H1 (cell line): Measurements from ENCODE around the gene GPR63. TPM values are rescaled to one million over a fixed set of nuclear protein-coding genes. Genes with fewer than 3 reads are reported as not detected.

Experiments used
- CTCF ChIA-PET: fragments of 300-600 bp; sonication (Branson Sonifier 250); formaldehyde crosslinking; loops from one replicate; lab custom pipeline; 2021; ENCODE audit not compliant: partially characterized antibody; lab: Charles Lee
- POLR2A ChIA-PET: fragments of 300-600 bp; sonication (Branson Sonifier 250); formaldehyde crosslinking; loops from one replicate; lab custom pipeline; 2021; ENCODE audit warnings: inconsistent platforms; ENCODE audit not compliant: partially characterized antibody; lab: Charles Lee
- DNase-seq, 2 experiments: peaks; one replicate each; pipeline versions ENCODE4 v3.0.0 to v3.0.0-alpha.2; 2010 to 2022; ENCODE audit warnings: low spot score in 2 of 2, low read depth in 1 of 2, mixed read lengths in 1 of 2
- FAIRE-seq: peaks from 2 replicates; lab custom pipeline; 2011; peaks lifted over from hg19 to GRCh38; lab: Jason Lieb, UNC
- H2AFZ ChIP-seq: 2 replicates; pipeline ENCODE4 v1.8.1; 2012; ENCODE audit warnings: low read length, inconsistent platforms
- H2AK5ac ChIP-seq: 2 replicates; pipeline ENCODE4 v1.6.1; 2013; ENCODE audit warnings: low read depth, low read length
- H2BK120ac ChIP-seq: replicated peaks from 2 replicates; pipeline ENCODE3; 2013; ENCODE audit warnings: low read depth, low read length, inconsistent platforms
- H2BK12ac ChIP-seq: 2 replicates; pipeline ENCODE4 v1.6.1; 2013; ENCODE audit warnings: low read depth, low read length
- H2BK15ac ChIP-seq: 2 replicates; pipeline ENCODE4 v1.6.1; 2013; ENCODE audit warnings: low read length
- H2BK20ac ChIP-seq: 2 replicates; pipeline ENCODE4 v1.6.1; 2013; ENCODE audit warnings: low read length
- H2BK5ac ChIP-seq: 2 replicates; pipeline ENCODE4 v1.6.1; 2013; ENCODE audit warnings: low read depth, low read length
- H3K14ac ChIP-seq: 2 replicates; pipeline ENCODE4 v1.6.1; 2013; ENCODE audit warnings: inconsistent platforms; ENCODE audit not compliant: insufficient read length
- H3K18ac ChIP-seq: 2 replicates; pipeline ENCODE4 v1.6.1; 2013; ENCODE audit warnings: low read length; ENCODE audit errors: extremely low read depth
- H3K23ac ChIP-seq: 2 replicates; pipeline ENCODE4 v1.6.1; 2013; ENCODE audit warnings: inconsistent platforms; ENCODE audit not compliant: insufficient read length
- H3K23me2 ChIP-seq: 2 replicates; pipeline ENCODE4 v1.6.1; 2013; ENCODE audit warnings: low read depth, low read length
- H3K27ac ChIP-seq: 2 replicates; pipeline ENCODE4 v1.6.1; 2011; ENCODE audit warnings: low read depth, low read length, inconsistent platforms
- H3K27me3 ChIP-seq, 4 experiments: replicated peaks in 1 of 4; 1 replicate in 1 of 4; 2 replicates in 3 of 4; pipeline versions ENCODE4 v1.6.1 to v1.8.1; 2011 to 2013; ENCODE audit warnings: low read length in 3 of 4, mild to moderate bottlenecking in 3 of 4, inconsistent platforms in 2 of 4, mixed read lengths in 2 of 4, moderate library complexity in 1 of 4; ENCODE audit not compliant: control insufficient read depth in 3 of 4, insufficient read depth in 3 of 4; ENCODE audit errors: extremely low read depth in 1 of 4
- H3K36me3 ChIP-seq, 4 experiments: 2 replicates each; pipeline versions ENCODE4 v1.6.1 to v1.8.1; 2011 to 2013; ENCODE audit warnings: mild to moderate bottlenecking in 4 of 4, low read length in 3 of 4, moderate library complexity in 2 of 4, control low read depth in 1 of 4, inconsistent platforms in 1 of 4; ENCODE audit not compliant: insufficient read depth in 4 of 4, control insufficient read depth in 2 of 4
- H3K4ac ChIP-seq: replicated peaks from 2 replicates; pipeline ENCODE3; 2013; ENCODE audit warnings: low read length, low read depth, mixed read lengths, inconsistent platforms; ENCODE audit not compliant: insufficient read length
- H3K4me1 ChIP-seq, 4 experiments: replicated peaks in 1 of 4; 1 replicate in 1 of 4; 2 replicates in 3 of 4; pipeline versions ENCODE4 v1.6.1 to v1.8.1; 2011 to 2013; ENCODE audit warnings: low read length in 3 of 4, inconsistent platforms in 2 of 4, mixed read lengths in 1 of 4; ENCODE audit not compliant: insufficient read depth in 4 of 4, control insufficient read depth in 3 of 4
- H3K4me2 ChIP-seq, 2 experiments: 2 replicates each; pipeline versions ENCODE4 v1.6.1 to v1.8.1; 2011 to 2013; ENCODE audit warnings: low read depth in 2 of 2, low read length in 2 of 2, control low read depth in 1 of 2, inconsistent platforms in 1 of 2, mild to moderate bottlenecking in 1 of 2; ENCODE audit not compliant: insufficient read depth in 1 of 2
- H3K4me3 ChIP-seq, 4 experiments: fragments of 200-600, 300-600 bp in 1 of 4; sonication (generic), shearing (Covaris generic), sonication (Bioruptor Twin) in 1 of 4; 2 replicates each; pipeline versions ENCODE4 v1.5.1 to v1.8.1; 2011 to 2016; ENCODE audit warnings: low read length in 4 of 4, low read depth in 3 of 4, control low read depth in 2 of 4, inconsistent platforms in 2 of 4, mild to moderate bottlenecking in 2 of 4, mixed read lengths in 1 of 4, moderate library complexity in 1 of 4; ENCODE audit not compliant: insufficient read depth in 2 of 4; ENCODE audit errors: extremely low read depth in 1 of 4
- H3K56ac ChIP-seq: replicated peaks from 2 replicates; pipeline ENCODE3; 2013; ENCODE audit warnings: low read depth, mild to moderate bottlenecking, mixed read lengths, low read length, inconsistent platforms; ENCODE audit not compliant: insufficient read length
- H3K79me1 ChIP-seq: 2 replicates; pipeline ENCODE4 v1.6.1; 2013; ENCODE audit warnings: low read depth, low read length, control low read depth
- H3K79me2 ChIP-seq, 2 experiments: 2 replicates each; pipeline versions ENCODE4 v1.6.1 to v1.8.1; 2012 to 2013; ENCODE audit warnings: low read length in 2 of 2, mild to moderate bottlenecking in 2 of 2, inconsistent platforms in 1 of 2; ENCODE audit not compliant: insufficient read depth in 2 of 2, control insufficient read depth in 1 of 2
- H3K9ac ChIP-seq, 4 experiments: replicated peaks in 1 of 4; 1 replicate in 1 of 4; 2 replicates in 3 of 4; pipeline versions ENCODE4 v1.6.1 to v1.8.1; 2011 to 2013; ENCODE audit warnings: low read depth in 3 of 4, low read length in 3 of 4, control low read depth in 2 of 4, mild to moderate bottlenecking in 2 of 4, moderate library complexity in 2 of 4, inconsistent platforms in 1 of 4; ENCODE audit errors: extremely low read depth in 1 of 4
- H3K9me3 ChIP-seq, 2 experiments: 2 replicates each; pipeline versions ENCODE4 v1.6.1 to v1.8.1; 2012 to 2013; ENCODE audit warnings: mild to moderate bottlenecking in 2 of 2, moderate library complexity in 2 of 2, control low read depth in 1 of 2, inconsistent platforms in 1 of 2, low read depth in 1 of 2, low read length in 1 of 2, mixed read lengths in 1 of 2; ENCODE audit not compliant: insufficient read depth in 2 of 2
- H4K20me1 ChIP-seq, 2 experiments: replicated peaks in 1 of 2; 2 replicates each; pipeline versions ENCODE3 to v1.8.1; 2011 to 2013; ENCODE audit warnings: inconsistent platforms in 2 of 2, low read length in 2 of 2, mild to moderate bottlenecking in 1 of 2; ENCODE audit not compliant: insufficient read depth in 2 of 2, control insufficient read depth in 1 of 2
- H4K5ac ChIP-seq: 2 replicates; pipeline ENCODE4 v1.6.1; 2013; ENCODE audit warnings: low read length, low read depth, mixed read lengths, inconsistent platforms; ENCODE audit not compliant: insufficient read length
- H4K8ac ChIP-seq: 2 replicates; pipeline ENCODE4 v1.8.0; 2013; ENCODE audit warnings: mild to moderate bottlenecking, moderate library complexity, low read length, inconsistent platforms; ENCODE audit not compliant: insufficient read depth; ENCODE audit errors: extremely low read depth
- H4K91ac ChIP-seq: replicated peaks from 2 replicates; pipeline ENCODE3; 2013; ENCODE audit warnings: low read length, mixed read lengths, inconsistent platforms; ENCODE audit not compliant: insufficient read length
- ASH2L ChIP-seq: fragments of 200-600, 300-600 bp; sonication (generic); IDR thresholded peaks from one replicate; pipeline ENCODE4 v1.7.1; 2017; ENCODE audit warnings: low read length
- CBX5 ChIP-seq: fragments of 300-800, 300-1000 bp; sonication (generic); IDR thresholded peaks from 2 replicates; pipeline ENCODE4 v1.7.1; 2016; ENCODE audit warnings: antibody characterized with exemption, low read length, low read depth
- CEBPB ChIP-seq: IDR thresholded peaks from 2 replicates; pipeline ENCODE4 v1.6.1; 2012; ENCODE audit warnings: low read depth, low read length
- CHD1 ChIP-seq: IDR thresholded peaks from 2 replicates; pipeline ENCODE4 v1.6.1; 2012; ENCODE audit warnings: low read depth, low read length, improper control_type of control experiment
- CTBP2 ChIP-seq: IDR thresholded peaks from 2 replicates; pipeline ENCODE4 v1.7.0; 2011; ENCODE audit warnings: borderline replicate concordance, mild to moderate bottlenecking, moderate library complexity, mixed read lengths, low read length; ENCODE audit not compliant: insufficient read depth, insufficient read length
- EP300 ChIP-seq, 2 experiments: IDR thresholded peaks; 1 replicate in 1 of 2; 2 replicates in 1 of 2; pipeline ENCODE4 v1.6.1; 2011 to 2012; ENCODE audit warnings: low read depth in 2 of 2, low read length in 2 of 2, mild to moderate bottlenecking in 2 of 2, borderline replicate concordance in 1 of 2, inconsistent platforms in 1 of 2, moderate library complexity in 1 of 2
- EZH2 ChIP-seq: fragments of 200-600 bp; sonication (generic); IDR thresholded peaks from 2 replicates; pipeline ENCODE4 v1.7.1; 2012; ENCODE audit warnings: low read depth, mild to moderate bottlenecking, moderate library complexity, low read length, inconsistent platforms; ENCODE audit not compliant: severe bottlenecking
- KDM5A ChIP-seq: fragments of 200-600 bp; IDR thresholded peaks from 2 replicates; pipeline ENCODE4 v1.7.1; 2012; ENCODE audit warnings: mild to moderate bottlenecking, low read length, inconsistent platforms, mixed read lengths
- PHF8 ChIP-seq: fragments of 200-600 bp; sonication (generic); conservative IDR thresholded peaks from 2 replicates; pipeline ENCODE4 v1.7.1; 2012; ENCODE audit warnings: low read depth, mild to moderate bottlenecking, inconsistent platforms, low read length, moderate library complexity
- RAD21 ChIP-seq, 2 experiments: IDR thresholded peaks in 1 of 2; conservative IDR thresholded peaks in 1 of 2; 2 replicates each; pipeline ENCODE4 v1.6.1; 2011; ENCODE audit warnings: low read depth in 2 of 2, low read length in 2 of 2, improper control_type of control experiment in 1 of 2, inconsistent platforms in 1 of 2, mild to moderate bottlenecking in 1 of 2, moderate library complexity in 1 of 2
- RNF2 ChIP-seq: fragments of 200-900, 300-1000 bp; sonication (generic); IDR thresholded peaks from 2 replicates; pipeline ENCODE4 v1.7.1; 2016; ENCODE audit warnings: borderline replicate concordance, low read depth, mild to moderate bottlenecking, antibody characterized with exemption, low read length; ENCODE audit not compliant: poor library complexity, severe bottlenecking; ENCODE audit errors: missing control alignments
- SUZ12 ChIP-seq: fragments of 200-600 bp; sonication (generic); IDR thresholded peaks from 2 replicates; pipeline ENCODE4 v1.6.1; 2012; ENCODE audit warnings: mild to moderate bottlenecking, inconsistent platforms, low read length, moderate library complexity, mixed read lengths
- WGBS, 2 experiments: shearing (Covaris generic) in 1 of 2; methylation state at CpG; one replicate each; pipeline versions ENCODE4 v1.1.6 to v1.1.7; 2013 to 2015; ENCODE audit warnings: low lambda C conversion rate in 2 of 2, mixed read lengths in 2 of 2, inconsistent platforms in 1 of 2, low coverage in 1 of 2, missing lambda C conversion rate in 1 of 2; ENCODE audit not compliant: insufficient replicate concordance in 2 of 2, insufficient coverage in 1 of 2, insufficient read length in 1 of 2; ENCODE audit errors: extremely low coverage in 1 of 2, missing lambda C conversion rate in 1 of 2; 5-methylcytosine and 5-hydroxymethylcytosine counted together
- polyA plus RNA-seq, 7 experiments: library from polyadenylated mRNA; depleted of rRNA in 3 of 7; stranded (reverse) in 5 of 7; unstranded in 2 of 7; fragments of >200 nt in 5 of 7; fragments of 200-250 nt in 2 of 7; gene quantifications; 1 replicate in 5 of 7; 2 replicates in 1 of 7; 4 replicates in 1 of 7; pipeline versions ENCODE4 v1.2.1 to v1.2.3, GENCODE V29; 2011 to 2013; ENCODE audit warnings: missing spikeins in 2 of 7, mixed read lengths in 2 of 7
- total RNA-seq: library from RNA; stranded (reverse); fragmentation: NEBNext Ultra II Directional; extraction: Animal tissue kit (Norgen Biotek cat#: 25700); gene quantifications from 2 replicates; pipeline ENCODE4 v1.2.1, GENCODE V29; 2021
- TF ChIP-seq, protein P1 (sequence below): IDR thresholded peaks from 2 replicates; pipeline ENCODE4 v1.6.1; 2012; ENCODE audit warnings: inconsistent platforms

The GPR63 gene
- total and polyA plus RNA-seq, 2 of the 8 experiments (the other 6 are each of a cell fraction or from before 2014, with no cell fraction given): 6.1 to 11.6 TPM

DNA sequence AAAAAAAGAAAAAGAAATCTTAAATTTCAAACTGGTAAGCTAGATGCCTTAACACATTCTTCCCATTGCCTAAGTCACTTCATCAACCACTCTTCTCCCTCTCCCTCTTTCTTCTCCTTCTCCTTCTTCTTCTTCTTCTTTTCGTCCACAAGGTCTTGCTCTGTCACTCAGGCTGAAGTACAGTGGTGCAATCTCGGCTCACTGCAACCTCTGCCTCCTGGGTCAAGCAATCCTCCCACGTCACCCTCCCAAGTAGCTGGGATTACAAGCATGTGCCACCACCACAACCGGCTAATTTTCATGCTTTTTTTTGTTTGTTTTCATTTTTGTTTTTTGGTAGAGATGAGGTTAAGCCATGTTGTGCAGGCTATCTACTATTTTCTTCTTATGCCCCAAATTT lies 60.2 kb downstream of the GPR63 start:
- H3K9me3 ChIP-seq: no peaks in the 10 kb centered on the region
- H3K23me2 ChIP-seq: no peaks in the 10 kb centered on the region
- no peak overlapping the region for H3K56ac ChIP-seq
- H2BK120ac ChIP-seq: no peak overlapping the region
- no peak overlapping the region for H4K8ac ChIP-seq
- TF ChIP-seq KDM5A (no peak), EZH2 (no peak), CEBPB (no peak), CTBP2 (no peak), CHD1 (no peak), PHF8 (no peak), CBX5 (no peak), RAD21 (IDR thresholded peaks at IDR 0.05 in 1 of 2, conservative IDR thresholded peaks at IDR 0.05 in 1 of 2; ENCODE audit: low read depth in 2 of 2, low read length in 2 of 2) (no peak), ASH2L (no peak), SUZ12 (no peak), RNF2 (no peak), EP300 (IDR thresholded peaks at IDR 0.05; ENCODE audit: borderline replicate concordance in 1 of 2, low read depth in 2 of 2, low read length in 2 of 2) (no peak)
- TF ChIP-seq, protein P1, sequence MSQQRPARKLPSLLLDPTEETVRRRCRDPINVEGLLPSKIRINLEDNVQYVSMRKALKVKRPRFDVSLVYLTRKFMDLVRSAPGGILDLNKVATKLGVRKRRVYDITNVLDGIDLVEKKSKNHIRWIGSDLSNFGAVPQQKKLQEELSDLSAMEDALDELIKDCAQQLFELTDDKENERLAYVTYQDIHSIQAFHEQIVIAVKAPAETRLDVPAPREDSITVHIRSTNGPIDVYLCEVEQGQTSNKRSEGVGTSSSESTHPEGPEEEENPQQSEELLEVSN: no peak
- H2BK20ac ChIP-seq: no peak overlapping the region
- no peak overlapping the region for H3K23ac ChIP-seq
- H4K5ac ChIP-seq: no peak overlapping the region
- H2BK5ac ChIP-seq: no peak overlapping the region
- H3K27me3 ChIP-seq: no peaks in the 10 kb centered on the region
- H3K4ac ChIP-seq: no peak overlapping the region
- no peak overlapping the region for H2AK5ac ChIP-seq
- no peak overlapping the region for H3K9ac ChIP-seq
- H3K14ac ChIP-seq: no peak overlapping the region
- DNase-seq (no peak), FAIRE-seq (no peak)
- H3K79me1 ChIP-seq: no peaks in the 10 kb centered on the region
- no peaks in the 10 kb centered on the region for H3K4me1 ChIP-seq
- no peak overlapping the region for H2BK15ac ChIP-seq
- no peak overlapping the region for H3K18ac ChIP-seq
- H3K27ac ChIP-seq: no peak overlapping the region
- 90% methylated on average over 4 of the region's 4 CpGs; no CpG with 5 or more reads in 1 of the 2 experiments for WGBS, 2 experiments
- no peak overlapping the region for H3K4me3 ChIP-seq
- ChIA-PET POLR2A (no interaction called here), CTCF (interaction anchor here (0.6 to 1.6 kb wide), 2 partner anchors 16 to 129 kb away, joined by 3 read pairs; no protein-coding TSS in a partner anchor)
- no peaks in the 10 kb centered on the region for H4K20me1 ChIP-seq
- no peaks in the 10 kb centered on the region for H3K79me2 ChIP-seq
- no peak overlapping the region for H2BK12ac ChIP-seq
- no peak overlapping the region for H3K4me2 ChIP-seq
- H4K91ac ChIP-seq: no peak overlapping the region
- H3K36me3 ChIP-seq: no peaks in the 10 kb centered on the region
- H2AFZ ChIP-seq: no peak overlapping the region
